Measurements from ENCODE around the gene TRMU. TPM values are rescaled to one million over a fixed set of nuclear protein-coding genes. Genes with fewer than 3 reads are reported as not detected.
A peak's percentile ranks its signal among the peaks of the same experiment; 100 is the strongest.

TRMU gene
- total RNA-seq, 6 donors from 2014 or later = 30.7 to 77.5 (median 35.8) TPM

GRCh38 chr22:46292173-46292572 lies 43.3 kb upstream of the TRMU start:
- peaks cover 25 to 39% (median 31%) of the 10 kb centered on the region in 4 donors for H3K4me1 ChIP-seq
- no peak for TF ChIP-seq CTCF (IDR thresholded peaks at IDR 0.05)
- no peak for TF ChIP-seq POLR2A (IDR thresholded peaks at IDR 0.05)
- no peak for TF ChIP-seq POLR2AphosphoS5 (IDR thresholded peaks at IDR 0.05)
- no peak for TF ChIP-seq EP300 (IDR thresholded peaks at IDR 0.05)
- ATAC-seq (ENCODE audit: low FRiP score in 2 of 2) = no peak
- no peak for DNase-seq
- 93 to 100% methylated on average over 3 of the region's 3 CpGs for WGBS, 2 donors
- no peaks in the 10 kb centered on the region for H3K27me3 ChIP-seq
- H3K36me3 ChIP-seq = peaks cover 4 to 57% (median 30%) of the 10 kb centered on the region in 4 donors
- no peak overlapping the region for H3K4me3 ChIP-seq
- H3K9me3 ChIP-seq = no peaks in the 10 kb centered on the region
- H3K27ac ChIP-seq = peak overlapping the region in 1 of 4 donors; percentile 67

DNA sequence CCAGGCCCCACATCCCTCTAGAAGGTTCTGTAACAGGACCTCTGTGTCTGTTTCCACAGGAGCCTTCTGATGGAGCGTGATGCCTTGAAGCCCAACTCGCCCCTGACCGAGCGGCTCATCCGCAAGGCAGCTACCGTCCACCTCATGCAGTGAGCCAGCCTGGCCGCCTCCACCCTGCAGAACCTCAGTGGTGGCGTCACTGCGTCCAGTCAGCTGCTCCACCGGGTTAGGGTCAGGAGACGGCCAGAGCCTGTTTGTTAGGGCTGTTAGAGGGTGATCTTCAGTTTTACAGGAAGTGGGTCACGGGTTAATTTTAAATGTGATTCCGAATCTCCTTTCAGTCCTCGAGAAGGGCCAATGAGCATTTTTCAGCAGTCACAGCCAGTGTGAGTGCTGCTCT lies 42.8 kb upstream of the TRMU start:
- Histone ChIP-seq H3K4me3 (no peak overlapping the region), H3K36me3 (peaks cover 4 to 51% (median 27%) of the 10 kb centered on the region in 4 donors), H3K27me3 (no peaks in the 10 kb centered on the region), H3K9me3 (no peaks in the 10 kb centered on the region), H3K4me1 (peaks cover 24 to 39% (median 29%) of the 10 kb centered on the region in 4 donors), H3K27ac (peak overlapping the region in 3 of 4 donors; percentile 5 to 67 (median 33))
- 63 to 95% methylated on average over 3 to 13 of the region's 14 CpGs for WGBS, 2 donors
- DNase-seq (no peak), ATAC-seq (ENCODE audit: low FRiP score in 2 of 2) (no peak)
- TF ChIP-seq POLR2A (IDR thresholded peaks at IDR 0.05) (peak in 1 of 4 donors; percentile 33), CTCF (IDR thresholded peaks at IDR 0.05) (no peak)

GRCh38 chr22:46293577-46294260 lies 41.8 kb upstream of the TRMU start:
- DNase-seq = peak in 1 of 2 donors; percentile 60
- H3K4me3 ChIP-seq = no peak overlapping the region
- no peak for ATAC-seq (ENCODE audit: low FRiP score in 2 of 2)
- 78 to 91% methylated on average over 8 to 11 of the region's 11 CpGs for WGBS, 2 donors
- peaks cover 4 to 42% (median 26%) of the 10 kb centered on the region in 4 donors for H3K36me3 ChIP-seq
- no peaks in the 10 kb centered on the region for H3K9me3 ChIP-seq
- H3K4me1 ChIP-seq = peaks cover 16 to 29% (median 21%) of the 10 kb centered on the region in 4 donors
- H3K27me3 ChIP-seq = no peaks in the 10 kb centered on the region
- TF ChIP-seq POLR2A (IDR thresholded peaks at IDR 0.05) = peak in 1 of 4 donors; percentile 59
- TF ChIP-seq EP300 (IDR thresholded peaks at IDR 0.05) = no peak
- peak in 1 of 2 donors; percentile 8 for TF ChIP-seq POLR2AphosphoS5 (IDR thresholded peaks at IDR 0.05)
- peak overlapping the region in 2 of 4 donors; percentile 48 to 67 for H3K27ac ChIP-seq

DNA sequence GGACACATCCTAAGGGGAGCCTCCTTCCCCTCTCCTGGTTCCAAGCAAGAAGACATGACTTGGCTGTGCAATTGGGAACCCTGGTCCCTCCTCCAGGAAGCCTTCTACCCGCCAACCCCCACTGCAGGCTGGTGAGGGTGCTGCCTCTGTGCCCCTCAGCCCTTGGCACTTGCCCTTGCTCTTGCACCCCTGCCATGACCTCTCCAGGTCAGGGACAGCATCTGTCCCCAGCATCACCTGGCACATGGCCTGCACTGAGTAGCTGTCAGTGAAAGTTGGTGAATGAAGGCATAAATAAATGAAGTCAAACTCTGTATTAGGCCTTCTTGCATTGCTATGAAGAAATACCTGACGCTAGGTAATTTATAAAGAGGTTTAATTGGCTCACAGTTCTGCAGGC lies 40.7 kb upstream of the TRMU start:
- DNase-seq = no peak
- WGBS, 2 donors = 86 to 96% methylated on average over 2 of the region's 2 CpGs

More for the DNA sequence above, 40.7 kb upstream of the TRMU start:
- Histone ChIP-seq H3K27me3 (no peaks in the 10 kb centered on the region), H3K27ac (no peak overlapping the region), H3K4me1 (peaks cover 15 to 24% (median 19%) of the 10 kb centered on the region in 4 donors), H3K4me3 (no peak overlapping the region), H3K9me3 (no peaks in the 10 kb centered on the region), H3K36me3 (peaks cover 4 to 35% (median 18%) of the 10 kb centered on the region in 4 donors)
- TF ChIP-seq CTCF (IDR thresholded peaks at IDR 0.05) = no peak
- TF ChIP-seq POLR2AphosphoS5 (IDR thresholded peaks at IDR 0.05) = no peak
- no peak for ATAC-seq (ENCODE audit: low FRiP score in 2 of 2)
